H1 (cell line): ENCODE measurements around the gene PTPRT. TPM values are rescaled to one million over a fixed set of nuclear protein-coding genes. Genes with fewer than 3 reads are reported as not detected.

ENCODE experiments used
- CTCF ChIA-PET: fragments of 300-600 bp; sonication (Branson Sonifier 250); formaldehyde crosslinking; loops from one replicate; lab custom pipeline; 2021; ENCODE audit not compliant: partially characterized antibody; lab: Charles Lee
- POLR2A ChIA-PET: fragments of 300-600 bp; sonication (Branson Sonifier 250); formaldehyde crosslinking; loops from one replicate; lab custom pipeline; 2021; ENCODE audit warnings: inconsistent platforms; ENCODE audit not compliant: partially characterized antibody; lab: Charles Lee
- DNase-seq, 2 experiments: peaks; one replicate each; pipeline versions ENCODE4 v3.0.0 to v3.0.0-alpha.2; 2010 to 2022; ENCODE audit warnings: low spot score in 2 of 2, low read depth in 1 of 2, mixed read lengths in 1 of 2
- FAIRE-seq: peaks from 2 replicates; lab custom pipeline; 2011; peaks lifted over from hg19 to GRCh38; lab: Jason Lieb, UNC
- H2AFZ ChIP-seq: 2 replicates; pipeline ENCODE4 v1.8.1; 2012; ENCODE audit warnings: low read length, inconsistent platforms
- H2AK5ac ChIP-seq: 2 replicates; pipeline ENCODE4 v1.6.1; 2013; ENCODE audit warnings: low read depth, low read length
- H2BK120ac ChIP-seq: replicated peaks from 2 replicates; pipeline ENCODE3; 2013; ENCODE audit warnings: low read depth, low read length, inconsistent platforms
- H2BK12ac ChIP-seq: 2 replicates; pipeline ENCODE4 v1.6.1; 2013; ENCODE audit warnings: low read depth, low read length
- H2BK15ac ChIP-seq: 2 replicates; pipeline ENCODE4 v1.6.1; 2013; ENCODE audit warnings: low read length
- H2BK20ac ChIP-seq: 2 replicates; pipeline ENCODE4 v1.6.1; 2013; ENCODE audit warnings: low read length
- H2BK5ac ChIP-seq: 2 replicates; pipeline ENCODE4 v1.6.1; 2013; ENCODE audit warnings: low read depth, low read length
- H3K14ac ChIP-seq: 2 replicates; pipeline ENCODE4 v1.6.1; 2013; ENCODE audit warnings: inconsistent platforms; ENCODE audit not compliant: insufficient read length
- H3K18ac ChIP-seq: 2 replicates; pipeline ENCODE4 v1.6.1; 2013; ENCODE audit warnings: low read length; ENCODE audit errors: extremely low read depth
- H3K23ac ChIP-seq: 2 replicates; pipeline ENCODE4 v1.6.1; 2013; ENCODE audit warnings: inconsistent platforms; ENCODE audit not compliant: insufficient read length
- H3K23me2 ChIP-seq: 2 replicates; pipeline ENCODE4 v1.6.1; 2013; ENCODE audit warnings: low read depth, low read length
- H3K27ac ChIP-seq: 2 replicates; pipeline ENCODE4 v1.6.1; 2011; ENCODE audit warnings: low read depth, low read length, inconsistent platforms
- H3K27me3 ChIP-seq, 4 experiments: replicated peaks in 1 of 4; 1 replicate in 1 of 4; 2 replicates in 3 of 4; pipeline versions ENCODE4 v1.6.1 to v1.8.1; 2011 to 2013; ENCODE audit warnings: low read length in 3 of 4, mild to moderate bottlenecking in 3 of 4, inconsistent platforms in 2 of 4, mixed read lengths in 2 of 4, moderate library complexity in 1 of 4; ENCODE audit not compliant: control insufficient read depth in 3 of 4, insufficient read depth in 3 of 4; ENCODE audit errors: extremely low read depth in 1 of 4
- H3K36me3 ChIP-seq, 4 experiments: 2 replicates each; pipeline versions ENCODE4 v1.6.1 to v1.8.1; 2011 to 2013; ENCODE audit warnings: mild to moderate bottlenecking in 4 of 4, low read length in 3 of 4, moderate library complexity in 2 of 4, control low read depth in 1 of 4, inconsistent platforms in 1 of 4; ENCODE audit not compliant: insufficient read depth in 4 of 4, control insufficient read depth in 2 of 4
- H3K4ac ChIP-seq: replicated peaks from 2 replicates; pipeline ENCODE3; 2013; ENCODE audit warnings: low read length, low read depth, mixed read lengths, inconsistent platforms; ENCODE audit not compliant: insufficient read length
- H3K4me1 ChIP-seq, 4 experiments: replicated peaks in 1 of 4; 1 replicate in 1 of 4; 2 replicates in 3 of 4; pipeline versions ENCODE4 v1.6.1 to v1.8.1; 2011 to 2013; ENCODE audit warnings: low read length in 3 of 4, inconsistent platforms in 2 of 4, mixed read lengths in 1 of 4; ENCODE audit not compliant: insufficient read depth in 4 of 4, control insufficient read depth in 3 of 4
- H3K4me2 ChIP-seq, 2 experiments: 2 replicates each; pipeline versions ENCODE4 v1.6.1 to v1.8.1; 2011 to 2013; ENCODE audit warnings: low read depth in 2 of 2, low read length in 2 of 2, control low read depth in 1 of 2, inconsistent platforms in 1 of 2, mild to moderate bottlenecking in 1 of 2; ENCODE audit not compliant: insufficient read depth in 1 of 2
- H3K4me3 ChIP-seq, 4 experiments: fragments of 200-600, 300-600 bp in 1 of 4; sonication (generic), shearing (Covaris generic), sonication (Bioruptor Twin) in 1 of 4; 2 replicates each; pipeline versions ENCODE4 v1.5.1 to v1.8.1; 2011 to 2016; ENCODE audit warnings: low read length in 4 of 4, low read depth in 3 of 4, control low read depth in 2 of 4, inconsistent platforms in 2 of 4, mild to moderate bottlenecking in 2 of 4, mixed read lengths in 1 of 4, moderate library complexity in 1 of 4; ENCODE audit not compliant: insufficient read depth in 2 of 4; ENCODE audit errors: extremely low read depth in 1 of 4
- H3K56ac ChIP-seq: replicated peaks from 2 replicates; pipeline ENCODE3; 2013; ENCODE audit warnings: low read depth, mild to moderate bottlenecking, mixed read lengths, low read length, inconsistent platforms; ENCODE audit not compliant: insufficient read length
- H3K79me1 ChIP-seq: 2 replicates; pipeline ENCODE4 v1.6.1; 2013; ENCODE audit warnings: low read depth, low read length, control low read depth
- H3K79me2 ChIP-seq, 2 experiments: 2 replicates each; pipeline versions ENCODE4 v1.6.1 to v1.8.1; 2012 to 2013; ENCODE audit warnings: low read length in 2 of 2, mild to moderate bottlenecking in 2 of 2, inconsistent platforms in 1 of 2; ENCODE audit not compliant: insufficient read depth in 2 of 2, control insufficient read depth in 1 of 2
- H3K9ac ChIP-seq, 4 experiments: replicated peaks in 1 of 4; 1 replicate in 1 of 4; 2 replicates in 3 of 4; pipeline versions ENCODE4 v1.6.1 to v1.8.1; 2011 to 2013; ENCODE audit warnings: low read depth in 3 of 4, low read length in 3 of 4, control low read depth in 2 of 4, mild to moderate bottlenecking in 2 of 4, moderate library complexity in 2 of 4, inconsistent platforms in 1 of 4; ENCODE audit errors: extremely low read depth in 1 of 4
- H3K9me3 ChIP-seq, 2 experiments: 2 replicates each; pipeline versions ENCODE4 v1.6.1 to v1.8.1; 2012 to 2013; ENCODE audit warnings: mild to moderate bottlenecking in 2 of 2, moderate library complexity in 2 of 2, control low read depth in 1 of 2, inconsistent platforms in 1 of 2, low read depth in 1 of 2, low read length in 1 of 2, mixed read lengths in 1 of 2; ENCODE audit not compliant: insufficient read depth in 2 of 2
- H4K20me1 ChIP-seq, 2 experiments: replicated peaks in 1 of 2; 2 replicates each; pipeline versions ENCODE3 to v1.8.1; 2011 to 2013; ENCODE audit warnings: inconsistent platforms in 2 of 2, low read length in 2 of 2, mild to moderate bottlenecking in 1 of 2; ENCODE audit not compliant: insufficient read depth in 2 of 2, control insufficient read depth in 1 of 2
- H4K5ac ChIP-seq: 2 replicates; pipeline ENCODE4 v1.6.1; 2013; ENCODE audit warnings: low read length, low read depth, mixed read lengths, inconsistent platforms; ENCODE audit not compliant: insufficient read length
- H4K8ac ChIP-seq: 2 replicates; pipeline ENCODE4 v1.8.0; 2013; ENCODE audit warnings: mild to moderate bottlenecking, moderate library complexity, low read length, inconsistent platforms; ENCODE audit not compliant: insufficient read depth; ENCODE audit errors: extremely low read depth
- H4K91ac ChIP-seq: replicated peaks from 2 replicates; pipeline ENCODE3; 2013; ENCODE audit warnings: low read length, mixed read lengths, inconsistent platforms; ENCODE audit not compliant: insufficient read length
- ATF3 ChIP-seq: IDR thresholded peaks from 2 replicates; pipeline ENCODE4 v1.6.1; 2011; ENCODE audit warnings: low read depth, mild to moderate bottlenecking, low read length; ENCODE audit not compliant: insufficient read depth
- BACH1 ChIP-seq: IDR thresholded peaks from 2 replicates; pipeline ENCODE4 v1.6.1; 2012; ENCODE audit warnings: low read length, improper control_type of control experiment
- BRCA1 ChIP-seq: IDR thresholded peaks from 2 replicates; pipeline ENCODE4 v1.6.1; 2012; ENCODE audit warnings: low read depth, low read length, improper control_type of control experiment
- E2F6 ChIP-seq: IDR thresholded peaks from 2 replicates; pipeline ENCODE4 v1.6.1; 2012; ENCODE audit warnings: inconsistent platforms
- KDM4A ChIP-seq: IDR thresholded peaks from one replicate; pipeline ENCODE4 v1.7.1; 2012; ENCODE audit warnings: low read depth, mild to moderate bottlenecking, moderate library complexity, low read length, inconsistent platforms; ENCODE audit not compliant: severe bottlenecking
- POLR2A ChIP-seq, 2 experiments: IDR thresholded peaks; 1 replicate in 1 of 2; 2 replicates in 1 of 2; pipeline ENCODE4 v1.6.1; 2011; ENCODE audit warnings: low read depth in 2 of 2, low read length in 2 of 2, mild to moderate bottlenecking in 2 of 2; ENCODE audit errors: control extremely low read depth in 1 of 2
- POLR2AphosphoS5 ChIP-seq: IDR thresholded peaks from 2 replicates; pipeline ENCODE4 v1.6.1; 2011; ENCODE audit warnings: low read depth, low read length
- RAD21 ChIP-seq, 2 experiments: IDR thresholded peaks in 1 of 2; conservative IDR thresholded peaks in 1 of 2; 2 replicates each; pipeline ENCODE4 v1.6.1; 2011; ENCODE audit warnings: low read depth in 2 of 2, low read length in 2 of 2, improper control_type of control experiment in 1 of 2, inconsistent platforms in 1 of 2, mild to moderate bottlenecking in 1 of 2, moderate library complexity in 1 of 2
- RBBP5 ChIP-seq: IDR thresholded peaks from 2 replicates; pipeline ENCODE4 v1.7.1; 2012; ENCODE audit warnings: low read depth, mild to moderate bottlenecking, inconsistent platforms, low read length, moderate library complexity, borderline replicate concordance
- SIN3A ChIP-seq, 2 experiments: IDR thresholded peaks in 1 of 2; conservative IDR thresholded peaks in 1 of 2; 2 replicates each; pipeline ENCODE4 v1.6.1; 2011 to 2012; ENCODE audit warnings: low read length in 2 of 2, improper control_type of control experiment in 1 of 2, low read depth in 1 of 2, mild to moderate bottlenecking in 1 of 2
- SUZ12 ChIP-seq: fragments of 200-600 bp; sonication (generic); IDR thresholded peaks from 2 replicates; pipeline ENCODE4 v1.6.1; 2012; ENCODE audit warnings: mild to moderate bottlenecking, inconsistent platforms, low read length, moderate library complexity, mixed read lengths
- TCF12 ChIP-seq: IDR thresholded peaks from 2 replicates; pipeline ENCODE4 v1.6.1; 2011; ENCODE audit warnings: low read depth, mild to moderate bottlenecking, low read length
- ZNF274 ChIP-seq: IDR thresholded peaks from 2 replicates; pipeline ENCODE4 v1.7.0; 2012; ENCODE audit warnings: low read length, borderline replicate concordance; ENCODE audit errors: extremely low read depth
- WGBS, 2 experiments: shearing (Covaris generic) in 1 of 2; methylation state at CpG; one replicate each; pipeline versions ENCODE4 v1.1.6 to v1.1.7; 2013 to 2015; ENCODE audit warnings: low lambda C conversion rate in 2 of 2, mixed read lengths in 2 of 2, inconsistent platforms in 1 of 2, low coverage in 1 of 2, missing lambda C conversion rate in 1 of 2; ENCODE audit not compliant: insufficient replicate concordance in 2 of 2, insufficient coverage in 1 of 2, insufficient read length in 1 of 2; ENCODE audit errors: extremely low coverage in 1 of 2, missing lambda C conversion rate in 1 of 2; 5-methylcytosine and 5-hydroxymethylcytosine counted together
- polyA plus RNA-seq, 7 experiments: library from polyadenylated mRNA; depleted of rRNA in 3 of 7; stranded (reverse) in 5 of 7; unstranded in 2 of 7; fragments of >200 nt in 5 of 7; fragments of 200-250 nt in 2 of 7; gene quantifications; 1 replicate in 5 of 7; 2 replicates in 1 of 7; 4 replicates in 1 of 7; pipeline versions ENCODE4 v1.2.1 to v1.2.3, GENCODE V29; 2011 to 2013; ENCODE audit warnings: missing spikeins in 2 of 7, mixed read lengths in 2 of 7
- total RNA-seq: library from RNA; stranded (reverse); fragmentation: NEBNext Ultra II Directional; extraction: Animal tissue kit (Norgen Biotek cat#: 25700); gene quantifications from 2 replicates; pipeline ENCODE4 v1.2.1, GENCODE V29; 2021

Gene PTPRT
- total and polyA plus RNA-seq, 2 of the 8 experiments (the other 6 are each of a cell fraction or from before 2014, with no cell fraction given), result 0.33 to 1.8 TPM

DNA sequence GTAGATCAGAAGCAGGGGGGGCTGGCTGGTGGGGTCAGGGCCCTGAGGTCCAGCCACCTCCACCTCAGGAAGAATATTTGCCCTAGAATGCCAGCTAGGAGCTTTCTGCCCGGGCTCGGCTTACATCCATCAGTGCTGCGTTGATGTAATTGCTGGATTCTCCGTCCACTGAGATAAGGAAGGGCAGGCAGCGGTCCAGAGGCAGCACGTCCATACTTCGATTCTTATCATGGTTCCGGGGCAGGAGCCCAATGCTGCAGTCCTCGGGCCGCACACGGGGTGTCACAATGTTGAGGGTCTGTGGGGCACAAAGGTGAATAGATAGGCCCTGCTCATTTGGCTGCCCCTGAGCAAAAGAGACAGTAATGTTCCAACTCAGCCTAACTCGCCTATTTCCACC lies 1087.7 kb downstream of the PTPRT start:
- Histone ChIP-seq H3K14ac (no peak overlapping the region), H3K23me2 (no peaks in the 10 kb centered on the region), H3K4me3 (no peak overlapping the region), H2BK12ac (no peak overlapping the region), H2BK15ac (no peak overlapping the region), H3K27ac (no peak overlapping the region), H4K5ac (no peak overlapping the region), H3K27me3 (no peaks in the 10 kb centered on the region), H3K9ac (no peak overlapping the region), H3K36me3 (no peaks in the 10 kb centered on the region), H3K79me1 (no peaks in the 10 kb centered on the region), H2BK5ac (no peak overlapping the region), H3K18ac (no peak overlapping the region), H3K4me2 (no peak overlapping the region), H2BK20ac (no peak overlapping the region), H4K20me1 (no peaks in the 10 kb centered on the region), H3K56ac (no peak overlapping the region), H2AK5ac (no peak overlapping the region), H3K4ac (no peak overlapping the region), H2AFZ (no peak overlapping the region), H3K79me2 (no peaks in the 10 kb centered on the region), H3K4me1 (no peaks in the 10 kb centered on the region; a peak in 1 of 7 replicates), H3K9me3 (no peaks in the 10 kb centered on the region), H2BK120ac (no peak overlapping the region), H4K91ac (no peak overlapping the region), H3K23ac (no peak overlapping the region), H4K8ac (no peak overlapping the region)
- POLR2A ChIA-PET, result interaction anchor here (1.0 kb wide), 1 partner anchor 13 kb away, joined by 3 read pairs; no protein-coding TSS in a partner anchor
- FAIRE-seq (no peak), DNase-seq (no peak)
- WGBS, 2 experiments, result 97% methylated on average over 12 of the region's 12 CpGs; no CpG with 5 or more reads in 1 of the 2 experiments
- CTCF ChIA-PET, result interaction anchor here (1.5 kb wide), 1 partner anchor 12 kb away, joined by 5 read pairs; no protein-coding TSS in a partner anchor
- TF ChIP-seq BRCA1 (no peak), KDM4A (no peak), POLR2A (IDR thresholded peaks at IDR 0.05; ENCODE audit: control extremely low read depth in 1 of 2, low read depth in 2 of 2, low read length in 2 of 2) (no peak), E2F6 (no peak), ZNF274 (no peak), RBBP5 (no peak), ATF3 (no peak), RAD21 (IDR thresholded peaks at IDR 0.05 in 1 of 2, conservative IDR thresholded peaks at IDR 0.05 in 1 of 2; ENCODE audit: low read depth in 2 of 2, low read length in 2 of 2) (no peak), TCF12 (no peak), BACH1 (no peak), SIN3A (conservative IDR thresholded peaks at IDR 0.05 in 1 of 2, IDR thresholded peaks at IDR 0.05 in 1 of 2; ENCODE audit: low read depth in 1 of 2, low read length in 2 of 2) (no peak), POLR2AphosphoS5 (no peak), SUZ12 (no peak)
